Nephron (organoid): ENCODE results near the gene JCAD.
"Not testable (repeated sequence)": the region's sequence is repeated elsewhere in the genome, so short reads cannot be mapped to it uniquely, and the experiment has no call there.

Source experiments
- H3K27ac Mint-ChIP-seq, 3 experiments: 2 replicates each; pipeline ENCODE4 v1.8.0; 2020; ENCODE audit warnings: mixed read lengths in 3 of 3, mild to moderate bottlenecking in 2 of 3, moderate library complexity in 1 of 3
- H3K27me3 Mint-ChIP-seq: 2 replicates; pipeline ENCODE4 v1.8.0; 2021; ENCODE audit warnings: low read depth, mild to moderate bottlenecking, moderate library complexity, mixed read lengths
- H3K36me3 Mint-ChIP-seq: 2 replicates; pipeline ENCODE4 v1.8.0; 2020; ENCODE audit warnings: low read depth, mixed read lengths
- H3K4me1 Mint-ChIP-seq: 2 replicates; pipeline ENCODE4 v1.8.0; 2020; ENCODE audit warnings: mixed read lengths
- H3K4me3 Mint-ChIP-seq, 3 experiments: 2 replicates each; pipeline ENCODE4 v1.8.0; 2020; ENCODE audit warnings: mild to moderate bottlenecking in 3 of 3, mixed read lengths in 3 of 3, moderate library complexity in 2 of 3
- H3K9me3 Mint-ChIP-seq: 2 replicates; pipeline ENCODE4 v1.8.0; 2020; ENCODE audit warnings: mixed read lengths
- CTCF ChIP-seq, 3 experiments: fragments of 200-600 bp; sonication (generic); IDR thresholded peaks; one replicate each; pipeline ENCODE4 v1.5.0; 2021; ENCODE audit warnings: antibody characterized with exemption in 3 of 3; ENCODE audit not compliant: unreplicated experiment in 3 of 3

Gene JCAD

GRCh38 chr10:29982997-29983648 is 76.3 kb downstream of the JCAD start:
- H3K4me1 Mint-ChIP-seq: peaks cover 17% of the 10 kb centered on the region
- no peaks in the 10 kb centered on the region for H3K36me3 Mint-ChIP-seq
- no peak for TF ChIP-seq CTCF (IDR thresholded peaks at IDR 0.05; ENCODE audit: unreplicated experiment in 3 of 3)

GRCh38 chr10:29981510-29981909 is 77.9 kb downstream of the JCAD start:
- H3K36me3 Mint-ChIP-seq: no peaks in the 10 kb centered on the region
- no peak for TF ChIP-seq CTCF (IDR thresholded peaks at IDR 0.05; ENCODE audit: unreplicated experiment in 3 of 3)
- H3K4me3 Mint-ChIP-seq: no peak overlapping the region
- H3K4me1 Mint-ChIP-seq: peaks cover 15% of the 10 kb centered on the region
- no peaks in the 10 kb centered on the region for H3K27me3 Mint-ChIP-seq
- no peak overlapping the region for H3K27ac Mint-ChIP-seq
- peaks cover 17% of the 10 kb centered on the region for H3K9me3 Mint-ChIP-seq

More at GRCh38 chr10:29982997-29983648, 76.3 kb downstream of the JCAD start:
- Mint-ChIP-seq H3K9me3 (peaks cover 15% of the 10 kb centered on the region), H3K4me3 (no peak overlapping the region), H3K27ac (peak overlapping the region in 1 of 3 experiments; percentile 23), H3K27me3 (no peaks in the 10 kb centered on the region)

GRCh38 chr10:29980084-29980483 is 79.3 kb downstream of the JCAD start:
- no peak for TF ChIP-seq CTCF (IDR thresholded peaks at IDR 0.05; ENCODE audit: unreplicated experiment in 3 of 3)
- peak overlapping the region in 2 of 3 experiments; percentile 71 to 91 for H3K27ac Mint-ChIP-seq
- H3K27me3 Mint-ChIP-seq: no peaks in the 10 kb centered on the region
- H3K36me3 Mint-ChIP-seq: no peaks in the 10 kb centered on the region
- H3K9me3 Mint-ChIP-seq: peaks cover 14% of the 10 kb centered on the region
- H3K4me3 Mint-ChIP-seq: no peak overlapping the region
- H3K4me1 Mint-ChIP-seq: peaks cover 15% of the 10 kb centered on the region

GRCh38 chr10:29979421-29979779 is 80.0 kb downstream of the JCAD start:
- H3K27me3 Mint-ChIP-seq, H3K36me3 Mint-ChIP-seq, H3K4me3 Mint-ChIP-seq: not testable (repeated sequence)
- peaks cover 15% of the 10 kb centered on the region for H3K4me1 Mint-ChIP-seq
- peak overlapping the region in 2 of 3 experiments; percentile 71 to 91 for H3K27ac Mint-ChIP-seq
- H3K9me3 Mint-ChIP-seq: peaks cover 18% of the 10 kb centered on the region

- H3K27ac Mint-ChIP-seq: peak overlapping the region in 2 of 3 experiments; percentile 49 to 59
- H3K36me3 Mint-ChIP-seq: peaks cover 4% of the 10 kb centered on the region
- H3K9me3 Mint-ChIP-seq: peaks cover 9% of the 10 kb centered on the region
- H3K27me3 Mint-ChIP-seq: no peaks in the 10 kb centered on the region
- peaks cover 23% of the 10 kb centered on the region for H3K4me1 Mint-ChIP-seq
- no peak overlapping the region for H3K4me3 Mint-ChIP-seq
- TF ChIP-seq CTCF (IDR thresholded peaks at IDR 0.05; ENCODE audit: unreplicated experiment in 3 of 3): no peak
These were observed 82.2 kb downstream of the JCAD start for GRCh38 chr10:29977171-29977570.

- Mint-ChIP-seq H3K36me3 (peaks cover 4% of the 10 kb centered on the region), H3K27ac (peak overlapping the region in 1 of 3 experiments; percentile 49), H3K4me3 (no peak overlapping the region), H3K9me3 (peaks cover 9% of the 10 kb centered on the region), H3K4me1 (peaks cover 26% of the 10 kb centered on the region), H3K27me3 (no peaks in the 10 kb centered on the region)
- TF ChIP-seq CTCF (IDR thresholded peaks at IDR 0.05; ENCODE audit: unreplicated experiment in 3 of 3): no peak
These were observed 83.3 kb downstream of the JCAD start for GRCh38 chr10:29976134-29976533.
